Measurements from ENCODE around the gene XYLT1.

- TF ChIP-seq CTCF (IDR thresholded peaks at IDR 0.05) (no peak), POLR2A (IDR thresholded peaks at IDR 0.05) (no peak)
Measured at GRCh38 chr16:17067882-17068281, 402.9 kb downstream of the XYLT1 start.
